Measurements from ENCODE around the gene RASD2. TPM values are rescaled to one million over a fixed set of nuclear protein-coding genes. Genes with fewer than 3 reads are reported as not detected.

Gene RASD2
- total RNA-seq, 1 donor from 2014 or later = 4.4 TPM

GRCh38 chr22:35541254-35541748 lies 670 bp downstream of the RASD2 start:
- DNase-seq (ENCODE audit: low spot score) = no peak

GRCh38 chr22:35542157-35542938 lies 1.7 kb downstream of the RASD2 start:
- no peak for DNase-seq (ENCODE audit: low spot score)

GRCh38 chr22:35542939-35543516 lies 2.4 kb downstream of the RASD2 start:
- DNase-seq (ENCODE audit: low spot score) = no peak

GRCh38 chr22:35543702-35544101 lies 3.1 kb downstream of the RASD2 start:
- no peak for DNase-seq (ENCODE audit: low spot score)

GRCh38 chr22:35544189-35544588 lies 3.6 kb downstream of the RASD2 start:
- no peak for DNase-seq (ENCODE audit: low spot score)

GRCh38 chr22:35544827-35545226 lies 4.2 kb downstream of the RASD2 start:
- no peak for DNase-seq (ENCODE audit: low spot score)

- no peak for DNase-seq (ENCODE audit: low spot score)
These were observed 6.3 kb downstream of the RASD2 start for GRCh38 chr22:35546886-35547285.

- DNase-seq (ENCODE audit: low spot score) = no peak
These were observed 7.5 kb downstream of the RASD2 start for GRCh38 chr22:35547987-35548721.

- no peak for DNase-seq (ENCODE audit: low spot score)
These were observed 8.1 kb downstream of the RASD2 start for GRCh38 chr22:35548722-35549112.

GRCh38 chr22:35549328-35549727 lies 8.7 kb downstream of the RASD2 start:
- DNase-seq (ENCODE audit: low spot score) = no peak

- no peak for DNase-seq (ENCODE audit: low spot score)
These were observed 11.0 kb downstream of the RASD2 start for GRCh38 chr22:35551549-35552177.

- no peak for DNase-seq (ENCODE audit: low spot score)
These were observed 11.7 kb downstream of the RASD2 start for GRCh38 chr22:35552196-35552842.

- no peak for DNase-seq (ENCODE audit: low spot score)
These were observed 12.2 kb downstream of the RASD2 start for GRCh38 chr22:35552846-35553245.

- DNase-seq (ENCODE audit: low spot score) = no peak
These were observed 12.7 kb downstream of the RASD2 start for GRCh38 chr22:35553341-35553740.

- no peak for DNase-seq (ENCODE audit: low spot score)
These were observed 13.7 kb downstream of the RASD2 start for GRCh38 chr22:35554297-35554845.

GRCh38 chr22:35555483-35555890 lies 14.9 kb downstream of the RASD2 start:
- no peak for DNase-seq (ENCODE audit: low spot score)

GRCh38 chr22:35555946-35556547 lies 15.4 kb downstream of the RASD2 start:
- DNase-seq (ENCODE audit: low spot score) = no peak

GRCh38 chr22:35556666-35557065 lies 16.0 kb downstream of the RASD2 start:
- no peak for DNase-seq (ENCODE audit: low spot score)

GRCh38 chr22:35558031-35558430 lies 17.4 kb downstream of the RASD2 start:
- DNase-seq (ENCODE audit: low spot score) = no peak

- no peak for DNase-seq (ENCODE audit: low spot score)
These were observed 18.1 kb downstream of the RASD2 start for GRCh38 chr22:35558719-35559118.

All from mucosa of gallbladder (tissue), 1 donor.